Measurements from ENCODE around the gene DNAJC16.
A peak's percentile ranks its signal among the peaks of the same experiment; 100 is the strongest.
"Not testable (repeated sequence)": the region's sequence is repeated elsewhere in the genome, so short reads cannot be mapped to it uniquely, and the experiment has no call there.

DNAJC16 gene

GRCh38 chr1:15526490-15527339 lies at the start of gene DNAJC16:
Gene DNAJC16 (plus strand): TSS chr1:15526848. CDS start chr1:15529106, 2,258 bp downstream.
- peak; percentile 91 for DNase-seq (ENCODE audit: low read depth, low spot score)

- no peak for DNase-seq (ENCODE audit: low read depth, low spot score)
These were observed 49.7 kb upstream of the DNAJC16 start for GRCh38 chr1:15476927-15477326.

DNA sequence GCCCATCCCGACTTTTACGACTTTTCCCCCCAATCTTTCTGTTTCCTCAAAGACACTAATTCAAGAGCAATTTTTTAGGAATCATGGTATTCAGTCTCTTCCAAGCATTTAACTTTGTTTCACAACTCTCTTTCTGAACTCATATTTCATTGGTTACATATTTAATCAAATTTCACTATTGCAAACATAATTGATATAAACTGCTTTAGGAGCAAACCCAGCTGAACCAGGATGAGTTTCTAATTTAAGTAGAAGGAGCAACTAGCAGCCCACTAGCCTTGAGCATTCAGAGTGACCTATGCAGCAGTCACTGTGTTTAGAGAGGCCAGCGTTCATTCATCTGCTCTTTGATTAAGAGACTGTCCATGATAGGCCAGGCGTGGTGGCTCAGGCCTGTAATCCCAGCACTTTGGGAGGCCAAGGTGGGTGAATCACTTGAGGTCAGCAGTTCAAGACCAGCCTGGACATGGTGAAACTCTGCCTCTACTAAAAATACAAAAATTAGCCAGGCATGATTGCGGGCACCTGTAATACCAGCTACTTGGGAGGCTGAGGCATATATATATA lies 48.9 kb upstream of the DNAJC16 start:
- no peak for DNase-seq (ENCODE audit: low read depth, low spot score)

DNA sequence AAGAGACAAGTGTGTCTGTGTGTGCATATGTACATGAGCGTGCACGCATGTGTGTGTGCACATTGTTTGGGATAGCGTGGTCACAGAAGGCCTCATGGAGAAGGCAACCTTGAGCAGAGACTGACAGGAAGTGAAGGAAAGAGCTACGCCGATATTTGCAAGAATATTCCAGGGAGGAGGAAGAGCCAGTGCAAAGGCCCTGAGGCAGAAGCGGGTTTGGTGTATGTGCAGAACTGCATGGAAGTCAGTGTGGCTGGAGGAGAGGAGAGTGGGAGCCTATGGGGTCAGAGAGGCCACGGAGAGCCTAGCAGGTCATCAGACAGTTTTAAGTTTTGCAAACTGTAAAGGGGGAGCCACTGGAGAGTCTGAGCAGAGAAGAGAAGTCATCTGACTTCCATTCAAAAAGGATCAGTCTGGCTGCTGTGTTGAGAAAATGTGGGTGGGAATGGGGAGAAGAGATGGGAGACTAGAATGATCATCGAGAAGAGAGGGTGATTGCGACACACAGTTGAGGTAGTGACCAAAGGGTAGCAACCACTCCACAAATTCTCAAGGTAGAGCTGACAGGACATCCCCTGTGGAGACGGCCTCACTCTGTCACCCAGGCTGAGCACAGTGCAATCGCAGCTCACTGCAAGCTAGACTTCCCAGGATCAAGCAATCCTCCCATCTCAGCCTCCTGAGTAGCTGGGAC lies 46.8 kb upstream of the DNAJC16 start:
- no peak for DNase-seq (ENCODE audit: low read depth, low spot score)

DNA sequence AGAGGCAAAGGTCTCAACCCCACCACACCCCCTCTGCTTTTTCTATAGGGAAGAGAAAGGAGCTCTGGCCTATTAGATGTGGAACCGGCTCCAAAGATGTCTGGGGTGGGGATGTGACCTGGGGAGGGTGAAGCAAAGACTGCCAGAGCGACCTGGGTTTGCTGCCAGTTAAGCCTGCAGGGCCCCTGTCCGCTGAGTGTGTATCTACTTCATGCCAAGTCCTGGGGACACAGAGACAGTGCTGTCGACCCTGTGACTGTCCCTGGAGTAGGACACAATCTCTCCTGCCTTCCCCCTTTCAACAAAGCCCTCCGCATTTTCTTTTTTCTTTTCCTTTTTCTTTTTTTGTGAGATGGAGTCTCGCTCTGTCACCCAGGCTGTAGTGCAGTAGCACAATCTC lies 44.2 kb upstream of the DNAJC16 start:
- not testable (repeated sequence) for DNase-seq (ENCODE audit: low read depth, low spot score)

DNA sequence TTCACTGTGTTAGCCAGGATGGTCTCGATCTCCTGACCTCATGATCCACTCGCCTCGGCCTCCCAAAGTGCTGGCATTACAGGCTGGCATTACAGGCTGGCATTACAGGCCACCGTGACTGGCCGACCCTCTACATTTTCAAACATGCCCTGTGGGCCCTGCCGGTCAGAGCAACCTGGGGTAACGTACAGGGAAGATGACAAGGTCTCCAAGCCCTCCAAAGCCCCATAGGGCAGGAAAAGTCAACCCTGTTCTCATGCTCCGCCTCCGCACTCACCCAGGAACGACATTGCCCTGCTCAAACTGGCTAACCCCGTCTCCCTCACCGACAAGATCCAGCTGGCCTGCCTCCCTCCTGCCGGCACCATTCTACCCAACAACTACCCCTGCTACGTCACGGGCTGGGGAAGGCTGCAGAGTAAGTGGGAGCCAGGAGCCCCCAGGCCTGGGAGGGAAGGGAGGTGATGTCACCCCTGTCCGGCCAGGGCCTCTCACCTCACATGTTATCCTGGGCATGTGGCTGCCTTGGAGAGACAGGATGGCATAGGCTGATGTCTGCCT lies 43.6 kb upstream of the DNAJC16 start:
- not testable (repeated sequence) for DNase-seq (ENCODE audit: low read depth, low spot score)

GRCh38 chr1:15483971-15484370 lies 42.7 kb upstream of the DNAJC16 start:
- DNase-seq (ENCODE audit: low read depth, low spot score): no peak

- not testable (repeated sequence) for DNase-seq (ENCODE audit: low read depth, low spot score)
These were observed 42.2 kb upstream of the DNAJC16 start for GRCh38 chr1:15484443-15484842.

DNA sequence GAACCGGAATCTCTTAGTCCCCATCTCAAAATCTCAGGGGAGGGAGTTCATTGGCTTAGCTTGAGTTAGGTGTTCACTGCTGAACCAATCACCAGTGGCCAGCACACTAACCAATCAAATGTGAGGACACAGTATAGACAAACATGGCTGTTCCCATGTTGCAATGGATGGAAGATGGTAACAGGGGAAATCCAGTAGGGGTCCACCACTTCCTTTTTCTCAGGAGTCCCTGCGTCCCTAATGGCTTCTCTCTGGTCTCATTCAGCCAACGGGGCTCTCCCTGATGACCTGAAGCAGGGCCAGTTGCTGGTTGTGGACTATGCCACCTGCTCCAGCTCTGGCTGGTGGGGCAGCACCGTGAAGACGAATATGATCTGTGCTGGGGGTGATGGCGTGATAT lies 41.0 kb upstream of the DNAJC16 start:
- DNase-seq (ENCODE audit: low read depth, low spot score): no peak

GRCh38 chr1:15486844-15487610 lies 39.6 kb upstream of the DNAJC16 start:
- DNase-seq (ENCODE audit: low read depth, low spot score): not testable (repeated sequence)

GRCh38 chr1:15488371-15488770 lies 38.3 kb upstream of the DNAJC16 start:
- DNase-seq (ENCODE audit: low read depth, low spot score): no peak

DNA sequence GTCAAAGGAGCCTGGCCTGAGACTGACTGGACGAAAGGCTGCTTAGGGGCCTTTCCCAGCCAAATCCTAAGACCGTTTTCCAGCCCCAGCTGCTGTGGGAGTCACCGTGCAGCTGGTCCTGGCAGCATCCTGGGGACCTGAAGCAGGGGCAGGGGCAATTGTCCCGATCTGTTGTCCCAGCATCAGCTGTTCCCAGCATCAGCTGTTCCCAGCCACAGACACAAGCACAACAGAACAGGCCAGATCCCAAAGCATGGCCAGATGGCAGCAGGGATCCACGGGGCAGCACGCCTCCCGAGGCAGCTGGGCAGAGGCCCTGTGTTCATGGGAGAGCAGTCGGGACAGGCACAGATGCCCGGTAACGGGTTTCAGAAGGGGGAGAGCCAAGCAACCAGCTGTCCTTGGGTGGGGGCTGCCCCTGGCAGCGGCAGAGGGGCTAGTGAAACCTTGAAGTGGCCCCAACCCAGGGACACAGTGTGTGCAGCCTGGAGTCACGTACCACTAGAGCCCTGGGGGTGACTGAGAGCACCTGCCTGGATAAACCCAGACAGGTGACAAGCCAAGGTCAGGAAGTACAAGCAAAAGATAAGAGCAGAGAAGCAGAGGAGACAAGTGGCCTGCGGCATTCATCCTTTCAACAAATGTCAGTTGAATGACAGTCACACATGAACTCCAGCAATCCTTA lies 37.5 kb upstream of the DNAJC16 start:
- DNase-seq (ENCODE audit: low read depth, low spot score): no peak

DNA sequence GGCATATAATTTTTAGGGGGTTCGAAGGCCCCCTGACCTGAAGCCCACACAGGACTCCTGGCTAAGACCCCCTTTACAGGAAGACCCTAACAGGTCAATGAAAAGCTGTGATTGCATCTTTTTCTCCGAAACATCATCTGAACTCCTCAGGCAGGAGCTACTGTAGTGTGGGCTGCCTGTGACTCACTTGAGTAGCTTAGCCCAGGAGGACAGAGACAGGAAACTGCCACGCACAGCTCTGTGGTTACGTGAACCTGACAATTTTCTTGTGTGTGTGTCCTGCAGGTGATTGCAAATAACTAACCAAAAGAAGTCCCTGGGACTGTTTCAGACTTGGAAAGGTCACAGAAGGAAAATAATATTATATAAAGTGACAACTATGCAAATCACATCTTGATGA lies 35.6 kb upstream of the DNAJC16 start:
- DNase-seq (ENCODE audit: low read depth, low spot score): not testable (repeated sequence)

DNA sequence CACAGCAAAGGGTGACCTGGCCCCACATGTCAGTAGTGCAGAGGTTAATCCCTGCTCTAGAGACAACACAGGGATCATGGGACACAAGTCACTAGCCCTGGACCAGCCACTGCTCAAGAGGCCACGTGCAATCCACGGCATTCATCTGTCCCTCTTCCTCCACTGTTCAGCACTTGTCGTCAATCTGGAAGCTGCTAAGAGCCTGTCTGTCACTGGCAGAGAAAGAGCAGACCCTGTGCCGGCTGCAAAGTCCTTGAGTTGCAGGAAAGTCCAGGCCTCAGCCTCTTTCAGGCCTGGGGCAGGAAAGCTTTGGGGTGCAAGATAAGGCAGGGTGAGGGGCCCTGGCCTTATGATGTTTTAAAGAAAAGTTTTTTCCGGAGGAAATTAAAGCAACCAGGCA lies 34.1 kb upstream of the DNAJC16 start:
- DNase-seq (ENCODE audit: low read depth, low spot score): no peak

DNA sequence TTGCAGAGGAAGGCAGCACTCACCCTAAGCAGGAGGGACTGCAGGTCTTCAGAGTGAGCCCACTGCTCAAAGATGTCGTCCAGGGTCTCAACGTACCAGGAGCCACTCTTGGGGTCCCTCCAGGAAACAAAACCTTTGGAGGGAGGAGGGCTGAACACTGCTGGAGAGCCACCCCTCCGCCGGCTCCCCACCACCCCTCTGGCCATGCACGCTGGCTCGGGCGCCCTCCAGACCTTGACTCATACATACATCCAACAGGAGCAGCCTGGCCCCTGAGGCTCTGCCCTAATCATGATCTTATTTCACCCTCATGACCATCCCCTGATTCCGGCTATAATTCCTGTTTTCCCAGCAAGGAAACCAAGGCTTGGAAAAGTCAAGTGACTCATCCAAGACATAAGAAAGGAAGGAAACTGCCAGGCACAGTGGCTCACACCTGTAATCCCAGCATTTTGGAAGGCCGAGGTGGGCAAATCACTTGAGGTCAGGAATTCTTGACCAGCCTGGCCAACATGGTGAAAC lies 32.7 kb upstream of the DNAJC16 start:
- DNase-seq (ENCODE audit: low read depth, low spot score): no peak

DNA sequence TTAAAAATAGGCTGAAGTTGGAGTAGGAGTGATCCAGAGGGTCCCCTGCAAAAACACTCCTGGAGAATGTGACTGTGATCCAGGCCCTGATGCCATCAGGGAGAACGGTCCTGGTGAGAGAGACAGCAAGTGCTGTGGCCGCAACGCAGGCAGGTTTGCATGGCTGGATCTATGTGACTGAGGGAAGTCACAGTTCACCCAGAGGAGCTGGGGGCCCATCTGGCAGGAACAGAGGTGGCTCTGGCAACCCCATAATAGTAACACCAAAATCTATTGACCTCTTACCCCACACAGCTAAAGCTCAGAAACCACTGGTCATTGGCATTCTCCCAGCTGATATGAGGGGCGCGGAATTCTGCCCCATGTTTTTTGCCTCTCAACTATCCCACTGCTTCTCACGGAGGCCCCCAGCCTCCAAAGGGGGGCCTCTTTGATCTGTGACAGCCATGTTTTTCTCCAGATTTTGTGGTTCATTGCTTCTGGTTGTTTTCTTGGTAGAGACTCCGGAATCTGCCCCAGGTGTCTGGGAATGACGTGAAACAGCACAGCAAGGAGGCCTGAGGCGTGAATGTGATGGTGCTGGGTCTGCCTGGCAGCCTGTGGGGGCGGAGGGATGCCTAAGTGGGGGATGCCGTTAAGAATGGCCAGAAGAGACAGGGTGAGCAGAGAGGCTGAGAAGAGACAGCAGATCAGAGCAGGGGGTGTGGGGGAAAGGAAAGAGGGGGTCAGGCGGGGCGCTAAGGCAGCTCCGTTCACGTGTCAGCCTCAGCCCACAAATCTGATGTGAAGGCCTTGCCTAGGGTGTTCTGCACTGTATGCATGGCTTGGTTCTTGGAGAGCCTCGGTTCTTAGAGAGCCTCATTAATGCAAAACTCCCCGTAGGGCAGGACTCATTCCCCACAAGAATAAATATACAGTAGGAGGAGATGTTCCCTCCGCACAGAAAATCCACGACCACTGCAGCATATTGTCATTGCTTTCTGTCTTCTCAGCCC lies 26.2 kb upstream of the DNAJC16 start:
- no peak for DNase-seq (ENCODE audit: low read depth, low spot score)

DNA sequence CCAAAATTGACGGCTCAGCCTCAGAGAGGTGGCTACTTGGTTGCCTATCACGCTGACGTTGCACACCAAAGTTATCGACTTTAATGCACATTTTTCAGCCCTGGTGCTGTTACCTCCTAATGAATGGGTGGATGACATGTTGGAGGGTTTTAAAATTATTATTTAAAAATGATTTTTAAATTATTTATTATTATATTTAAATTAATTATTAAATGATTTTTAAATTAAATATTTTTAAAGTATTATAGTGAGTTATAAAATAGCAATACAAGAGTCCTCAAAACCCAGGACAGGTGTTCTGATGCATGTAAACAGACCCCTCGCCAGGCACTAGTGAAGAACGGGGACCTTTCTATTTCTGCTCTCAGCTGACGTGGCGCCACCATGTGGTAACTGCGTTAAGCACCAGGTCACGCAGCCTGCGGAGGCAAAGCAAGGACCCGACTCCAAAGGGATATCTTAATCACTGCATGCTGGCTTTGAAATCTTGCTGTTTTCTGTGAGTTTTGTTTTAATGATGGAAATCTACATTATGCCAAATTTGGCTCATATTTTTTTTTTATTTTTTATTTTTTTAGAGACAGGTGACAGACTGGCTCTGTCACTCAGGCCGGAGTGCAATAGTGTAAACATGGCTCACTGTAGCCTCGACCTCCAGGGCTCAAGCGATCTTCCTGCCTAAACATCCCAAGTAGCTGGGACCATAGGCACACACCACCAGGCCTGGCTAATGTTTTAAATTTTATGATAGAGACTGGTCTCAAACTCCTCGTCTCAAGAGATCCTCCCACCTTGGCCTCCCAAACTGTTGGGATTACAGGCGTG lies 25.2 kb upstream of the DNAJC16 start:
- no peak for DNase-seq (ENCODE audit: low read depth, low spot score)

DNA sequence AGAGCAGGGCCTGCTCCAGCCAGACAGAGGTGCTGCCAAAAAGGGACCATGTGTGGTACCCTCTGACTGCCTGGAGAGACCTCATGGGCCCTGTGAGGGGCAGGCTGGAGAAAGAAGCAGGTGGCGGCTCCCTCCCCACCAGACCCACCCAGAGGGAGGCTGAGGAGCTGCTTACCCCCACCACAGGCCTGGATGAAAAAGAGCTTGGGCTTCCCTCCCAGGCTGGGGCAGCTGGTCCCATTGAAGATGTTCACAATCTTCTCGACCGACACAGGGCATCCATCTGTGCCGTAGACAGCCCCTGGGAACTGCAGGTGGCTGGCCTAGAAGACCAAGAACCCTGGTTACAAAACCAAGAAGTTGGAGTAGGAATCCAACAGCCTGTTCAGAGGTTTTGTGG lies 22.2 kb upstream of the DNAJC16 start:
- DNase-seq (ENCODE audit: low read depth, low spot score): no peak

- no peak for DNase-seq (ENCODE audit: low read depth, low spot score)
These were observed 19.8 kb upstream of the DNAJC16 start for GRCh38 chr1:15506831-15507230.

All from activated CD4-positive, CD25-positive, alpha-beta regulatory T cell treated with anti-CD3 and anti-CD28 coated beads, Interleukin-2, amount 50 U/mL, for 16 hours (primary cell).